GM21717 (cell line): ENCODE measurements around the gene TUG1.

ENCODE experiments used
- ATAC-seq: cut with Tn5 transposase; IDR thresholded peaks from one replicate; pipeline ENCODE4 v1.9.1; 2021; ENCODE audit warnings: mild to moderate bottlenecking, moderate library complexity; ENCODE audit not compliant: unreplicated experiment

Gene TUG1

DNA sequence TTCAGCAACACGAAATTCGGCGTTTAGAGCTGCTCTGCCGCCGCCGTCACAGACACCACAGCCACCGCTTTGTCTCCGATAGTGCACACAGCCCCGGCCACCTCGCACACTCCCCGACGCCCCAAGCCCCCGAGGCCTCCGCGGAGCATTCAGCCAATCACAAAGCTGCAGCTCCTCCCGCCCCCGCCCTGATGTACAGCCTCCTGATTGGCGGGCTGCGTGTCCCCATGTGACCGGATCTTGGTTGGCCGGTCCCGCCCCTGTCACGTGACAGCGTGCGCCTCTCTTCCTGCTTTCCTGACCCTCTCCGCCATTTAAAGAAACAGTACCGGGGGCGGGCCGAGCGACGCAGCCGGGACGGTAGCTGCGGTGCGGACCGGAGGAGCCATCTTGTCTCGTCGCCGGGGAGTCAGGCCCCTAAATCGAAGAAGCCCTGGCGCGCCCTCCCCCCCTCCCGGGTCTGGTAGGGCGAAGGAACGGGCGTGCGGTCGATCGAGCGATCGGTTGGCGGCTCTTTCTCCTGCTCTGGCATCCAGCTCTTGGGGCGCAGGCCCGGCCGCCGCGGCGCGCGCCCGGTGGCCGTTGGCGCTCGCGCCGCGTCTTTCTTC, at the start of gene TUG1:
Gene TUG1, plus strand, starts transcription at position 342 of the 608 bp plus-strand sequence.
- peak; percentile 80 for ATAC-seq

DNA sequence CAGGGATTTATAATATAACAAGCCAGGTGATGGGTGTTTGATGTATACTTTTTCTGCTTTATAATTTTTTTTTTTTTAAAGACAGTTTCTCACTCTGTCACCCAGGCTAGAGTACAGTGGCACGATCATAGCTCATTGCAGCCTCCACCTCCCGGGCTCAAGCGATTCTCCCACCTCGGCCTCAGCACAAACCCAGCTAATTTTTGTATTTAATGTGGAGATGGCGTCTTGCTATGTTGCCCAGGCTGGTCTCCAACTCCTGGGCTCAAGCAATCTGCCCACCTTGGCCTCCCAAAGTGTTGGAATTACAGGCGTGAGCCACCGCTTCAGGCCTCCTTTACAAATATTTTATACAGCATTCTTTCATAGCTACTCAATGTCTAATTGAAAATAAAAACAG, 49.1 kb upstream of the TUG1 start:
- no peak for ATAC-seq

DNA sequence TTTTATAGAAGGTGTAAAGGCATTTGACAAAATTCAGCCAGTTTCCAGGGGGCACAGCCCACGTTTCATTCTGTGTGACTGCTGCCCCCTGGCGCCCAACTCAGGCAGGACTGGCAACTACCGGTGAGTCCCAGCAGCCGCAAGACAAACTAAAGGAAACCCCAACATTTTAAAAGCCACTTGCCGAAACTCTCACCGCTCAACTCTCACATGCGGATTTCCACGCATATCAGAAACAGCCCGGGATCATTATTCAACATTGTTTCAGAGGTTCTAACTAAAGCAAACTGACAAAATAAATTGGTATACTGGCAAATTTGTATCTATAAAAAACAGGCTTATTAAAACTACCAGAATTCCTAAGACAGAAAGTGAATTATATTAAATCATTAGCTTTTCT, 48.7 kb upstream of the TUG1 start:
- no peak for ATAC-seq

DNA sequence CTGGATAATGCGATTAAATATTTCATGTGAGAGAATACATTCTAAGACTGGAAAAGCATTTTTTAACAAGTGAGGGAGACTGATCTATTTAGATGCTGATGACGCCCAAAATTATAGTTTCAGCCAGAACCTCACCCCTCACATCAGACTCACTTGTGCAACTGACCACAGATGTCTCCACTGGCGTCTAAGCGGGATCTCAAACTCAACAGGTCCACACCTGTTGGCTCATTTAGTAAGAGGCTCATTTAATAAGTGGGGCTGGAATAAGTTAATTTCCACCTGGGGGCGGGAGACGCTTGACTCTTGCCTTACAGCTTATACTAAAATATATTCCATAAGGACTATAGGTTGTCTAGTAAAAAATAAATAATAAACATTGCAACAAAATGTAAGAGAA, 48.0 kb upstream of the TUG1 start:
- no peak for ATAC-seq

DNA sequence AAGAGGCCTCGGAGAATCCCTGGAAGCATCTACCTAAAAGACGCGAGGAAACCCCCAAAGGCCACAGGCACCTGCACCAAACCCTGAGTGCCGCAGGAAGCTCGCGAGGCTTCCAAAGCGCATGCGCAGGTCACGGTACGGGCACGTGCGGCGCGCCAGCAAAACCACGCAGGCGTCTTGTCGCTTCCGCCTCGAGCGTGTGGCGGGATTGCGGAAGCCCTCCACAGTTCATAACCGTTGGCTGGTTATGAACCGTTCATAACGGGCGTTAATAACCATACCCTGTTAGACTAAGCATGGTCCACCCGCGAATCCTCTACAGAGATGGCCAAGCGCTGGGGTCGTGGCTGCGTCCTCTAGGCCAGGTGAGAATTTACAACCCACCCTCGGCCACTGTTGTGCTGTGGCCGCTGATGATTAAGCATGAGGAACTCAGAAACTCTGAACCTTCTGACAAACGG, 46.9 kb upstream of the TUG1 start:
- ATAC-seq: no peak

DNA sequence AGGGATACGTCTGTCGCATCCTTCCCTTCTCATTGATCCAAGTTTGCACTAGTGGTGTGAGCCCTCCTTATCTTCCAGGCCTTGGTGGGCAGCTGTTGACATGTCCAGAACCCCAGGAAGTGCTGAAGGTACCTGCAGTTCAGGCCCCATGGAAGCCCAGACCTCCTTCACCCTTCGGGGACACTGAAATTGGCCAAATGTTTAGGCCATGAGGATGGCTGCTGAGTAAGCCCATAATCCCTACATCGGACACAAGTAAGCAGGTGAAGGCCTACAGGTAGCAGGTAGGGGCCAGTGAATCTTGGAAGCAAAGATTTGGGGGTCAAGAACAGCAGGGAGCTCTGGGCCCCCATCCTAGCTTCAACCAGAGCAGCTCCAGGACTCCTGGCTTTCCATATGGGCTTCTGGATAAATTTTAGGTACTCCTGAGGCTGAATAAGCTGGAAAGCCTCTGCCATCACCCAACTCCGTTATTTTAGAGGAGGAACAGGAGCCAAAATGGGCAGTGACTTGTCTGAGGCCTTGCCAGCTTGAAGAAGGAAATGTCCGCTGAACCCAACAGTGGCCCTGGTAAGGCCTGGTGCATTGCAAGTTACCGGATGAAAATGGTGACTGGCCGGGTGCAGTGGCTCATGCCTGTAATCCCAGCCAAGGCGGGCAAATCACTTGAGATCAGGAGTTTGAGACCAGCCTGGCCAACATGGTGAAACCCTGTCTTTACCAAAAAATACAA, 45.7 kb upstream of the TUG1 start:
- no peak for ATAC-seq

DNA sequence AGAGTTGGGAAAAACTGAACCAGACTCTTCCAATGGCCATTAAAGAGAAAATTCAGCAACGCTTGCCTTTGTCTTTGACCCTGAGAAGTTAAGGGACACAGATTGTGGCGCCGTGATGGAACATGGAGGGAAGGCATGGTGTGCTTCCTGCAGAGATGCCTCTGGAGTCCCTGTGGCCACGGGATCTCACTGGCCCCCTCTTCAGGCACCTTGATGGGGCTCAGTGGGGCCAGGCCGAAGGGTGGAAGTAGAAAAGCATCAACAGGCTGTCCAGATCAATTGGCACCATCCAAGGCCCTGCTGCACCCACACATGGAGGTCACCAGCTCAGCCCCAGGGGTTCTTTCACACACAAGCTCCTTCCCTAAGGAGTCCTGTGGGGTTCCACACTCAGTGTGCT, 43.4 kb upstream of the TUG1 start:
- ATAC-seq: no peak

DNA sequence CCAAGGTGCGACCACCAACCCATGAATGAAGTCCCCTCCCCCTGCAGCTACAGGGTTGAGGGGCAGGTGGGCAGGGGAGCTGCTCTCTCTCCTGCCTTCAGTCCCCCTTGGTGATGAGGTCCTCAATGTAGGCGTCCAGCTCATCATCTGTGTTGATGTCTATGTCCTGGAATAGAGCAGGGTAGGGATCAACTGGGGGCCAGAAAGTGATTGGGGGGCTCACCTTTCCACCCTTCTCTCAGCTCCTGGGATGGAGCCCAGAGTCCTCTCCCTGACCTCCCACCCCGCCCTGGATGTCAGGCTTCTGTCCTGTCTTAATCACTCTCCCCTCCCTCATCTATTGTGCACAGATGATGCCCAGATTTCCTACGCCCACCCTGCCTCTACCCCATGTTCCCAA, 42.4 kb upstream of the TUG1 start:
- ATAC-seq: no peak

DNA sequence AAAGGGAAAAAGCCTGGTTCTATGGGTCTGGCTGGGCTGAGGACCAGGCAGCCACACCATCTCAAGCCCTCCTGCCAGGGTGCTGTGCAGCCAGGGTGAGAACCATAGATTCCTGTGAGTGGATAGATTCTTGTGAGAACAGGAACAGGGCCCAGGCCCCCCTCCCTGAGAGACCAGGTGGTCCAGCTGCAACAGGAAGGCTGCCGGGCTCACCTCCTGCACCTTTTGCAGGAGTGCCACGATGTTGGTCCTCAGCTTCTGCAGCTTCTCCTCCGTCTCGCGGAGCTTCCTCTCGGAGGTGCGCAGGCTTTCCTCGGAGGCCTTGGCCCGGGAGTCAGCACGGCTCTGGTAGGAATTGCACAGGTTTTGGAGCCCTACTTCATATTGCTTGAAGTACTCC, 41.3 kb upstream of the TUG1 start:
- no peak for ATAC-seq

DNA sequence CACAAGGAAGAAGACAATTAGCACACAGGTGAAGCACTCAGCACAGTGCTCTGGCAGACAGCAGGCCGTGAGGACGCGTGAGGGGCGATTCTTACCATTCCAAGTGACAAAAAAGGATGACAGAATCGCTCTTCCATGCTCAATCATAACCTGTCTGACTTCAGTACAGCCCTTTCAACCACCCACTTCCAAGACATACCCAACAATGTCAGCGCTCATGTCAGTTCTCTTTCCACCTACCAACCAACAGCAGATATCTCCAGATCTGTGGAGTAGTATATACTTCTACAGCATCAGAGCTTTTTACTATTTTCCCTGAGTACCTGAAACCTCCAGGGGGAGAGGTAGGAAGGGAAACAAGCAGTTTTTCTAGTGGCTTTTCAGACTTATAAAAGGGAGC, 40.7 kb upstream of the TUG1 start:
- ATAC-seq: no peak

DNA sequence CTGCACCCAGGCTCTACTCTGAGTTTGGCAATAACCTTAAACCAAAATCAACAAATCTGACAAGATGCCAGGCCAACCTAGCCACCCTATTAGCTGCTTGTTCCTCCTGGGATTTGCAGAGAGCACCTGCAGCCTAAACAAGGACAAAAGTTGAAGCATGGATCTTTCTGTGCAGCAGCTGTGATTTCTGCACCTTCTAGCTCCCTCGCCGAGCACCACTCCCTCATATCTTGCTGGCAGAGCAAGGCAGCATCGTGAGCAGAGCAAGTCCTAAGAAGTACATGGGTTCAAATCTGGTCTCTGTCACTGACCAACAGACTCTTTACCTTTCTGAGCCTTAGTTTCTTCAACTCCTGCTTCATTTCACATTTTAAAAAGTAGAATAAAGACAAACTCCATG, 38.8 kb upstream of the TUG1 start:
- ATAC-seq: no peak

DNA sequence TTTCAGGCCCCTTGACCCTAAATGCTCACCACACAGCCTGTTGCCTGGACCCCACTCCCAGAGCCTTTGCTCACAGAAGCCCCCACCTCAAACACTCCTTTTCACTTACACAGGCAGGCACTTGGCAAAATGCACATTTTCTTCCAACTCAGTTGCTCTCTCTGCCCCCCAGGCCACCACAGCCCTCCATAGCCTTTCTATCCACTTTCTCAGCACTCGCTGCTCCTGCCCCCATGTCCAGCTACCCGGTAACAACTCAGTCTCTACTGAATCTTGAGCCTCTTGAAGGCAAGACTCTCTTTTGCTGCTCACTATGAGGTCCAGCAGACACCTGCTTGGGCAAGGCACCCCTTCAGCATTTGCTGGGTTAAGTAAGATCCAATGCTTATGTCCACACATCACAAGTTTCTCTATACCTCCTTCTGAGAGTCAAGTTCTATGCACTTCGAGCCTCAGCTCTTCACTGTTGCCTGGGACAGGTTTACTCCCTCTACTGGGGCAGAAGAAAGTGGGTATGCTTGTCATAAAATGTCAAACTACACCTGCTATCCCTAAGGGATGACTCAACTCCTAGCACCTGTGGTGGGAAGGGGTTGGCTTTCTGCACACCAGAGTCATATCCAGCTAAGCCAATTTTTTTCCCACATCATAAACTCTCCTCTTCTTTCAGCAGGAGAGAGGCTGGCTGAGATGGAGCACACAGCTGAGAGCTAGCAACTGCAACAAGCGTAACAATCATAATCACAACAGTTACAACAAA, 37.3 kb upstream of the TUG1 start:
- no peak for ATAC-seq

DNA sequence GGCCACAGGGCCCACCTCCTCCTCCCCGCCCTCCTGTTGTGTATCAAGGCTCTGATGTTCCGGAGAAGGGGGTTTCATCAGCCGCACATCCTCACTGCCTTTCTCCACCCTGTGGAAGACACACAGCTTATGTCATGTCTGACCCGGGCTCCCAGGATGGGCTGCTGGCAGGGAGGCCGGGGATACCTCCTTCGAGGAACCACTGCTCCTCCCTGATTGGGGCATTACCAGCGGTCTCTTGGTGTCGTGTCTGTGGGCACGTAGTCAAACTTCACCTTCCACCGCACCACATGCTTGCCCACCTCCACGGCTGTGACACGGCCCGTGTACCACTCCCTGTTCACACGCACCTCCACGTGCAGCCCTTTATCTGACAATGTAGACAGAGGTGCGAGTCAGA, 36.4 kb upstream of the TUG1 start:
- ATAC-seq: no peak

DNA sequence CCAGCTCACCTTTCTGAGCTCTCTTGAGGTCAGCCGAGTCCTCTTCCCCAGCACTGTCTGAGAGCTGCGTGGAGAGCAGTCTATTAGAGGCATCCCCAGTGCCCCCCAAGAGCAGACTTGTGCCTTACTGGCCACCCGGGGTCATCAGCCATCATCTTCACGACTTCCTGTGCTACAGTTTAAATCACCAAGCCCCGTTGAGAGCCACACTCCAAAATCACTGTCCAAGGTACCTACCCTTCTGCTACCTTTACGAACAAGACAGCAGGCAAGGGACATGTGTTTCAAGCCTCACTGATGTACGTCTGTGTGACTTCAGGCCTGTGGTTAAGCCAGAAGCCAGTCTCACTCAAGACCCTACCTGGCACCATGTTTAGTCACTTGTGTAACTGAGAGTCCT, 35.6 kb upstream of the TUG1 start:
- no peak for ATAC-seq

DNA sequence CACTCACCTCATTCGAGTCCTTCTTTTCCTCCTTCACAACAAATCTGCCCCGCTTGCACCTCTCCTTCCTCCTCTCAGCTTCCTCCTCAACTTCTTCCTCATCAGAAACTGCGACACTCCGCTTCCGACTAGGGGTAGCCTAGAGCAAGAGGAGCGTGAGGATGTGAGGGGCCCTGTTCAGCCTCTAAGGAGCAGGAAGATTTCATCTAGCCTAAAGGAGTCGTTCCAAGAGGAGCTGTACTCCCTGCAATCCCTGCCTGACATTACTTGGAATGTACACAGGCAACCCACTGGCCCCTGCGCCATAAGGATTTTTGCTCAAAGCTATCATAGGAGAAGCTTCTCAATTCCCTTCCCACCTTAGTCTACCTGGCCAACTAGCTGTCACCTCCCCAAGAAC, 35.0 kb upstream of the TUG1 start:
- ATAC-seq: no peak

DNA sequence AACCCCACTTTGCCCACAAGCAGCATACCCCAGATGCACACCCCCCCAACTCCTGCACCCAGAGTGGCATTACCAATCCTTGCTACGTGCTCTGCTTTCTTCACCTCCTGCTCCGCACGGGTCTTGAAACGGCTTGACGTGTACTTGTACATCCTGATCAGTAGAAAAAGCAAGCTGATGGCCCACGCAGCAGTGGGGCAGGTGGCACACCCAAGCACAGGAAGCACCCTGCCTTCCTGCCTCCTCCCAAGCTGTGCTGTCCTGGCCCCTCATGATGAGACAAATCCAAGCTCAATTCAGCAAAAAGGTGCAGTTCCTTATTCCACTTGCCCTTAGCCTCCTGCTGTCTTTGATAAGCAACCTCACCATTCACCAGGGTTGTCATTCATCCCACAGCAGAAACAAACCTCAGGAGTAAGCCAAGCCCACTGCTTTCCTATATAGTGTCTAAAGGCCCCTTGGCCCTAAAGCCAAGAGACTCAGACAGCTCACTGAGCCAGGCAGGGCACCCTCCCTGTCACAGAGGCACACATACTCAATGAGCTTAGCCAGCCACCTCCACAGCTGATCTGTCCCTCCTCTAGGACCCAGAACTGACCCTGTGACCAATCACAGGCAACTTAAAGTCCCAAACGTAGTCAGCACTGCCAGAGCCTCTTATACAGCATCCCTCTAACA, 28.2 kb upstream of the TUG1 start:
- no peak for ATAC-seq

DNA sequence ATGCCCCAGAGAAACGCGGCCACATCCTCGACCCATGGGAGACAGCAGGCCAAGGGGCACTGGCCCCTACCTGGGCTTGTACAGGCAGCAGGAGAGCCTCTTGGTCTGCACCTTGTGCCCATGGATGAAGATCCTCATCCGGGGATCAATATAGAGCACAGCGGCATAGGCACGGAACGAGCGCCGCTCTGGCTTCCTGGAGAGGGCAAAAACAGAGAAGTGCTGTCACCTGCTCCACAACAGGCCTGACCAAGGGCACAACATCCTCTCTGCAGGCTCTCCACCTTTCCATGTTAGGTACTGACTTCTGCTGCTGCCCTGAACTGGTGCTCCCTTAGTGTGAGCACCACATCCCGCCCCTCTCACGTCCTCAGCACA, 27.7 kb upstream of the TUG1 start:
- no peak for ATAC-seq

DNA sequence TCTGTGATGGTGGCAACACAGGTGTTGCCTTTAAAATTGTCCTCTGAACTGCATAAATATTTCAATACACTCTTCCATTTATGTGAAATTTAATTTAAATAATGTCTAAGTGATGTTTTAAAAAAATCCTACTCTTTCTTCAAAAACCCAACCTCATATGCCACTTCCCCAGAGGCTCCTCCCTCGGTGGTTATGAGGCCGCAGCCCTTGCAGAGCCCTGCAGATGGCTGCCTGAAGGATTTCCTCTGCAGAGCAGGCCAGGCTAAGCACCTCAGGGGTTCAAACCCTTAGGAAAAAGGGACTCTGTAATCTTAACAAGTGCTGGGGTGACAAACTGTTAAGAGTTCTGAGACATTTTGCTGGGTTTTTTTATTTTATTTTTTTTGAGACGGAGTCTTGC, 25.7 kb upstream of the TUG1 start:
- ATAC-seq: no peak

DNA sequence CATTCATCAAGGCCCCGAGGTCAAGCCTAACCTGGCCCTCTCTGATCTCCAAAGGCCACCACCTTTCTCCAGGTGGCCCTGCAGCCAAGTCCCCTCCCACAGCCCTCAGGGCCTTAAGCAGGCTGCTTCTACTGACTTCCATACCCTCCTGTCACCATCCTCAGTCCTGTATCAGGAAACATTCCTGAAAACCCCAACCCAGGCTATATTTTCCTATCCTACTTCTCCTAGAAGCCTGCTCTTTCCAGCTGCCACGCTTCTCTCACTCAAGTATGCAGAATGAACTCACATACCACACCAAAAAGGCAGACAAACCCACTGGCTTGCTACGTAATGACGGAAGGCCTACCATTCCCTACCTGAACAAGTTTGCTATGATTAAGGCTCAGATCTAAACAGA, 24.1 kb upstream of the TUG1 start:
- ATAC-seq: no peak

DNA sequence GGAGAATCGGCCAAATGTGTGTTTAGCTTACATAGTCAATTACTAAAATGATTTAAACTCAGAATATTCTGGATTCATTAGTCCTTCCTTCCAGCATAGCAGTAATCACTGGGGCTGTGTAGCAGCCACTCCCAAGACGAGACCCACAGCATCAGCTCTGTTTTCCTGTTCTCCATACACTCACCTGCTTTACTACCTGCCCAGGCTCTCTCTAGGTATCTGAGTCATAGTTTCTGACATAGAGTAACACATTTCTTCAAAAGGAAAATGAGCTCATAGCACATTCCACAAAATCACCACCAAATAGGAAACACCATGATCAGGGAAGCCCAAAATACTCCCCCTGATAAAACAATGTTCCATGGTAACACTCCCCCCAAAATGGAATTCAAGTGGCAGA, 23.4 kb upstream of the TUG1 start:
- ATAC-seq: no peak

DNA sequence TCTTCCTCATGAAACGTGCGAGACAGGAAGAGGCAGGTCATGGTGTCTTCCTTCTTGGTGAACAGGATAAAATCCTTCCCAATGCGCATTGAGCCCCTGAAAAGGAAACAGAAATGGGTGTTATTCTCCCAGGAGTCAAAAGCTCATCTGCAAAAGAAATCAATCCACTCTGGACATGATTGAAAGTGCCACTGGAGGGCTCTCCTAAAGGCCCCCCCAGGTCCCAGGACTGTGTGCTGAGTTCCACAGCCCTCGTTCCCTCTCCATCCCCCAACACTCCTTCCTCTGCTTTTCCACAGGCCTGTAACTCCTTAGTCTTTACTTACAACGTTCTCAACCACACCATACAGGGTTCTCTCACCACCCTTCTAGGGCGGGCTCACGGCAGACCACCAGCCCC, 22.7 kb upstream of the TUG1 start:
- no peak for ATAC-seq
